ENCODE measurements around the gene PLA2G4C.

GRCh38 chr19:48060381-48060780, 50.2 kb downstream of the PLA2G4C start:
- TF ChIP-seq POLR2A (IDR thresholded peaks at IDR 0.05) (no peak), CTCF (IDR thresholded peaks at IDR 0.05) (no peak)
